Activated T-cell treated with anti-CD3 and anti-CD28 coated beads, Interleukin-2, amount 50 U/mL, for 72 hours (primary cell): ENCODE measurements around the gene ZNF524. TPM values are rescaled to one million over a fixed set of nuclear protein-coding genes. Genes with fewer than 3 reads are reported as not detected.

ENCODE experiments used
- ATAC-seq, 2 donors: fragments of 150-1000 bp; cut with Tn5 transposase; replicated peaks in 1 of 2; 2 replicates each; pipeline ENCODE4 v1.10.0; 2021; ENCODE audit warnings: moderate library complexity in 2 of 2, mild to moderate bottlenecking in 1 of 2
- DNase-seq, 2 donors: peaks; one replicate each; pipeline ENCODE4 v3.0.0; 2021 to 2022; ENCODE audit warnings: mixed read lengths in 1 of 2
- H3K27ac Mint-ChIP-seq: one replicate; pipeline ENCODE4 v1.8.0; 2022; ENCODE audit warnings: mild to moderate bottlenecking, moderate library complexity, mixed read lengths
- H3K27me3 Mint-ChIP-seq: one replicate; pipeline ENCODE4 v1.8.0; 2022; ENCODE audit warnings: low read depth, mixed read lengths
- H3K36me3 Mint-ChIP-seq, 2 donors: one replicate each; pipeline ENCODE4 v1.8.0; 2022; ENCODE audit warnings: mixed read lengths in 2 of 2, mild to moderate bottlenecking in 1 of 2; ENCODE audit not compliant: insufficient read depth in 2 of 2
- H3K4me1 Mint-ChIP-seq: one replicate; pipeline ENCODE4 v1.8.0; 2022; ENCODE audit warnings: low read depth, mixed read lengths
- H3K4me3 Mint-ChIP-seq, 2 donors: one replicate each; pipeline ENCODE4 v1.8.0; 2022; ENCODE audit warnings: mild to moderate bottlenecking in 2 of 2, mixed read lengths in 2 of 2, moderate library complexity in 2 of 2
- H3K9me3 Mint-ChIP-seq, 2 donors: one replicate each; pipeline ENCODE4 v1.8.0; 2022; ENCODE audit warnings: mixed read lengths in 2 of 2
- total RNA-seq, 2 donors: library from RNA; stranded (reverse); gene quantifications; one replicate each; pipeline ENCODE4 v1.2.3, GENCODE V29; 2022

Gene ZNF524
- total RNA-seq, 2 donors from 2014 or later: 26.2 to 32.3 TPM

DNA sequence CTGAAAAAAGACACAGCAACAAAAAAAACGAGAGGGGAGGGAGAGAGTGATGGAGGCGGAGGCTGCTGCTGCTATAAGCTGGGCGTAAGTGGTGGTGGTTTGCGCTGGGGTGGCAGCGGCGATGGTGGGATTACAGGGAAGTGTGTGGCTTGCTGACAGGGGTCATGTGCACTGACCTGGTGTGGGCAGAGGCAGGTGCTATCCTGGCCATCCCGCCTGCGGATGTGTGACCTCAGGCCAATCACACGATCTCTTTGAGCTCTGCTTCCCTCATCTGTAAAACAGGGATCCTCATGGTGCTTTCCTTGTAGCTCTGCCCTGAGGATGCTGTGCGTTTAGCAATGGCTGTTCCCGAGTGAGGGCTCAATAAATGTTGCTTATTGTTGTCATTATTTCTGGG lies 37.4 kb downstream of the ZNF524 start:
- peak overlapping the region; percentile 58 for H3K27ac Mint-ChIP-seq
- ATAC-seq (no peak), DNase-seq (no peak)
- H3K9me3 Mint-ChIP-seq: peaks cover 0 to 2% of the 10 kb centered on the region in 2 donors
- peaks cover 14 to 18% of the 10 kb centered on the region in 2 donors for H3K36me3 Mint-ChIP-seq
- H3K27me3 Mint-ChIP-seq: no peaks in the 10 kb centered on the region
- peak overlapping the region; percentile 37 to 95 for H3K4me3 Mint-ChIP-seq
- H3K4me1 Mint-ChIP-seq: peaks cover 72% of the 10 kb centered on the region

DNA sequence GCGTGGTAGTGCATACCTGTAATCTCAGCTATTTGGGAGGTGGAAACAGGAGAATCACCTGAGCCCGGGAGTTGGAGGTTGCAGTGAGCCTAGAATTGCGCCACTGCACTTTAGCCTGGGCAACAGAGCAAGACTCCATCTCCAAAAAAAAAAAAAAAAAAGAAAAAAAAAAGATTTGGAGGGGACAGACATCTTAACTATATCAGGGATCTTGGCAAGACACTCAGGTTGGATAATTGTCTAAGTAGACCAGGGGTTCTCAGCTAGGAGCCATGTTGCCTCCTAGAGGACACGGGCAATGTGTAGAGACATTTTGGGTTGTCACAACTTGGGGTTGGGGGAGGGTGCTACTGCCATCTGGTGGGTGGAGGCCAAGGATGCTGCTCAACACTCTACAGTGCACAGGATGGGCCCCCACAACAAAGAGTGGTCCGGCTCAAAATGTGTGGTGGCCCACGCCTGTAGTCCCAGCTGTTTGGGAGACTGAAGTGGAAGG lies 38.8 kb downstream of the ZNF524 start:
- Mint-ChIP-seq H3K4me1 (peaks cover 75% of the 10 kb centered on the region), H3K27ac (peak overlapping the region; percentile 43), H3K9me3 (peaks cover 0 to 2% of the 10 kb centered on the region in 2 donors), H3K27me3 (no peaks in the 10 kb centered on the region), H3K36me3 (peaks cover 17 to 22% of the 10 kb centered on the region in 2 donors), H3K4me3 (peak overlapping the region; percentile 38 to 68)
- ATAC-seq: no peak
- DNase-seq: peak; percentile 67 to 77

DNA sequence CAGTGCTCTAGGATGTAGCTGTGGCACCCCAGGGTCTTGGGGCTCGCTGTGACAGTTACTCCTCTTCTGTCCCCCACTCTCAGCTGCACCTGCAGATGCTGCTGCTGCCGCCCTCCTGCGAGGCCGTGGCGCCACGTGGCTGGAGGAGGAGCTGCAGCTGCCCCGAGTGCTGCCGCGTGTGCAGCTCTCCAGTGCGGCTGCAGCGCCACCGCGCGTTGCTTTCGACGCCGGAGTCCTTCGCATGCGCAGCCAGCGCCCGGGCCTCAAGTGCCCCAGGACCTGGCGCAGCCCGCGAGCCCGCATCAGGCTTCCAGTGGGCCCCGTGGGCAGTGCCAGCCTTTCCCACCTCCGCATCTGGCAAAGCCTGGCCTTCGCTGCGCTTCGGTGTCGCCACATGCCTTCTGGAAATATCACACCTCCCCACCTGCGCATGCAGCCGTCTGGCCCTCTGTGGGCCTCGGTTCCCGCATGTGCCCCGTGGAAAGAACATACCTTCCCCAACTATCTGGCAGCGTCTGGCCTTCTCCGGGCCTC lies 40.0 kb downstream of the ZNF524 start:
- peak; percentile 77 to 88 for DNase-seq
- H3K36me3 Mint-ChIP-seq: peaks cover 12 to 17% of the 10 kb centered on the region in 2 donors
- peaks cover 76% of the 10 kb centered on the region for H3K4me1 Mint-ChIP-seq

DNA sequence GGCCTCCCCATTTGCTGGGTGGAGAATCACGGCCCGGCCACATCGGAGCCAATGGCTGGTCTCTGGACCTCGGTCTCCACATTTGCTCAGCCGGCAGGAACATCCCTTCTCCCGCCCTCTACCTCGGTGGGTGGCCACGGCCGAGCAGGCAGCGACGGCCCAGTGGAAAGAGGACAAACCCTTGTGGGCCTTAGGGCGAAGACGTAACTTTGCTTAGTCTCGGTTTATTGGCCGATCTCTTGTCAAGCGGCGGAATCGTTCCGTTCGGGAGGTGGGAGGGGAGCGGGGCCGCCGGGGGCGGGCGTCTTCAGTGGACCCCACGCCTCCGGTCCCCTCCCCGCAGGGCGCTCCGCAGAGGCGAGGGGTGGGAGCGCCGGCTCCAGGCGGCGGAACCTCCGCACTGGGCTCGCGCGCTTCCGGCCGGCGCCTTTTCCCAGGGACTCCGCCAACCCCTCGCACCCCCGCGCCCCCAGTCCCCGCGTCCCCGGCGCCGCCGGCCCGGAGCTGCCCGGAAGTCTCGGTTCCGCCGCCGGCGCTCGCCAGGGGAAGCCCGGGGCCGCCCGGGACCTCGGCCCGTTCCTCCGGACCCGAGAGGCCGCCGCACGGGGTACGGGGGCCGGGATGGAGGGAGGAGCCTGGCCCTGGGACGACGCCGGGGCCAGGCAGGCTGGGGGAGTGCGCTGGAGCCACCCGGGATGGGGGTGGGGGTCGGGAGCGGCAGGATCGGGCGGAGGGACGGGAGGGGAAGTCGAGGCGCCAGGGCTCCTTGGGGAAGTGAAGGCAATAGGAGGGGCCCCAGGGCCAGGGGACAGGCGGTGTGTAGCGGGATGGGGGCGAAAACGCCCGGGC lies 40.7 kb downstream of the ZNF524 start, which contains the start of gene ZNF580:
TSS of gene ZNF580 (plus strand) at position 426 of the 849 bp plus-strand sequence. CDS start 1,507 bp downstream, outside the sequence.
- H3K4me1 Mint-ChIP-seq: peaks cover 76% of the 10 kb centered on the region
- peak; percentile 72 to 78 for DNase-seq
- no peaks in the 10 kb centered on the region for H3K27me3 Mint-ChIP-seq
- peaks cover 7 to 18% of the 10 kb centered on the region in 2 donors for H3K36me3 Mint-ChIP-seq
- ATAC-seq: peak; percentile 44 to 59
- H3K9me3 Mint-ChIP-seq: peaks cover 0 to 2% of the 10 kb centered on the region in 2 donors
- H3K27ac Mint-ChIP-seq: peak within 1 kb of the TSS; percentile 82
- peak within 1 kb of the TSS; percentile 89 to 96 for H3K4me3 Mint-ChIP-seq

More for the DNA sequence above, 40.0 kb downstream of the ZNF524 start:
- Mint-ChIP-seq H3K27ac (peak overlapping the region; percentile 31), H3K9me3 (peaks cover 0 to 2% of the 10 kb centered on the region in 2 donors), H3K27me3 (no peaks in the 10 kb centered on the region), H3K4me3 (peak overlapping the region; percentile 76 to 79)
- ATAC-seq: peak; percentile 37 to 52

DNA sequence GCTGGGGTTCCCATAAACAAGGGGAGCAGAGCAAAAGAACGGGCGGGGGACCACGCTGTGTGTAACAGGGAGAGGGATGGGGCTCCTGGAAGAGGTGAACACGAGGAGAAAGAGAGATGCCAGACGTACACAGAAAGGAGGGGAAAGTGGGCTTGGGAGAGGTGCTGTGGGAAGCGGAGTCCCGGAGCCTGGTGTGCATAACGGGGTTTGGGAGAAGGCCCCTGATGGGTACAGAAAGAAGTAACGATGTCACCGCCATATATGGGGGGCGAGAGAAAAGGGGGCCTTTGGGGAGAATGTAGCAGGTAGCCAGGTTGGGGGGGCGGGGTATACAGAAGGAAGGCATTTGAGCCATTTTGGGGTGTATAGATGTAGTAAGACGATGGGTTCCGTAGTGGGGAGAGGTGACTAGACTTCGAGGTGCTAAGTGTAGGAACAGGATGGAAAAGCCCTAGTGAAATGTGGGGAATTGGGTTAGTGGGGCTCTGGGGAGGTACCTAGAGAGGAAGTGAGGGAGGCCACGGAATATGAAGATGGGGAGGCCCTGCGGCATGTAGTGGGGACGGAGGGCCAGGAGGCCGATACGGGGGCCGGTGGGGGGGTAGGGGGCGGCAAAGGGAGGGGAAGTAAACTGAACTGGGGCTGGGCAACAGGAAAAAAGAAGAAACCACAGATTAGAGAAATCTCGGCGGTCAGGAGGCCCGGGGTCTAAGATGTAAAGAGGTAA lies 41.5 kb downstream of the ZNF524 start:
- H3K4me1 Mint-ChIP-seq: peaks cover 74% of the 10 kb centered on the region
- peaks cover 7 to 20% of the 10 kb centered on the region in 2 donors for H3K36me3 Mint-ChIP-seq
- peaks cover 0 to 2% of the 10 kb centered on the region in 2 donors for H3K9me3 Mint-ChIP-seq
- ATAC-seq (no peak), DNase-seq (peak in 1 of 2 donors; percentile 25)
- H3K27ac Mint-ChIP-seq: peak overlapping the region; percentile 82
- peak overlapping the region; percentile 89 to 96 for H3K4me3 Mint-ChIP-seq
- H3K27me3 Mint-ChIP-seq: no peaks in the 10 kb centered on the region

DNA sequence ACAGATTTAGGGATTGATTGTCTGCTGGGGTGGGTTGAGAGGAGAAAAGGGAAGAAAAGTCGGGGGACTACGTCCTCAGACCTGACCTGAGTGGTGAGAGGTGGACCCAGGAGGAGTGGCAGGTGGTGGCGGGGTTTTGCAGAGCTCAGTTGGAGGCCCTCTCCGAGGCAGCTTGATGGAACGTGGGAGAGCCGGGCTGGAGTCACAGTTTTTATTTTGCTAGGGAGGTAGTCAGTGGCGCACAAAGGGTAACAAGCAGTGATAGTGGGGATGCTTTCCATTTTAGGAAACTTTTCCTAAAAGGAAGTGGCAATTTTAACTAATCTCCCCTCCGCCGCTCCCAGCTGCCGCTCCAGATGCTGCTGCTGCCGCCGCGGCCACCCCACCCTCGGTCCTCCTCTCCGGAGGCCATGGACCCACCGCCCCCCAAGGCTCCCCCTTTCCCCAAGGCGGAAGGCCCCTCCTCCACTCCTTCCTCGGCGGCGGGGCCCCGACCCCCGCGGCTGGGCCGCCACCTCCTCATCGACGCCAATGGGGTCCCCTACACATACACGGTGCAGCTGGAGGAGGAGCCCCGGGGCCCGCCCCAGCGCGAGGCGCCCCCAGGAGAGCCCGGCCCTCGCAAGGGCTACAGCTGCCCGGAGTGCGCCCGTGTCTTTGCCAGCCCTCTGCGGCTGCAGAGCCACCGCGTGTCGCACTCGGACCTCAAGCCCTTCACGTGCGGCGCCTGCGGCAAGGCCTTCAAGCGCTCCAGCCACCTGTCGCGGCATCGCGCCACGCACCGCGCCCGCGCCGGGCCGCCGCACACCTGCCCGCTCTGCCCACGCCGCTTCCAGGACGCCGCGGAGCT lies 42.3 kb downstream of the ZNF524 start:
- peak in 1 of 2 donors; percentile 10 for ATAC-seq

DNA sequence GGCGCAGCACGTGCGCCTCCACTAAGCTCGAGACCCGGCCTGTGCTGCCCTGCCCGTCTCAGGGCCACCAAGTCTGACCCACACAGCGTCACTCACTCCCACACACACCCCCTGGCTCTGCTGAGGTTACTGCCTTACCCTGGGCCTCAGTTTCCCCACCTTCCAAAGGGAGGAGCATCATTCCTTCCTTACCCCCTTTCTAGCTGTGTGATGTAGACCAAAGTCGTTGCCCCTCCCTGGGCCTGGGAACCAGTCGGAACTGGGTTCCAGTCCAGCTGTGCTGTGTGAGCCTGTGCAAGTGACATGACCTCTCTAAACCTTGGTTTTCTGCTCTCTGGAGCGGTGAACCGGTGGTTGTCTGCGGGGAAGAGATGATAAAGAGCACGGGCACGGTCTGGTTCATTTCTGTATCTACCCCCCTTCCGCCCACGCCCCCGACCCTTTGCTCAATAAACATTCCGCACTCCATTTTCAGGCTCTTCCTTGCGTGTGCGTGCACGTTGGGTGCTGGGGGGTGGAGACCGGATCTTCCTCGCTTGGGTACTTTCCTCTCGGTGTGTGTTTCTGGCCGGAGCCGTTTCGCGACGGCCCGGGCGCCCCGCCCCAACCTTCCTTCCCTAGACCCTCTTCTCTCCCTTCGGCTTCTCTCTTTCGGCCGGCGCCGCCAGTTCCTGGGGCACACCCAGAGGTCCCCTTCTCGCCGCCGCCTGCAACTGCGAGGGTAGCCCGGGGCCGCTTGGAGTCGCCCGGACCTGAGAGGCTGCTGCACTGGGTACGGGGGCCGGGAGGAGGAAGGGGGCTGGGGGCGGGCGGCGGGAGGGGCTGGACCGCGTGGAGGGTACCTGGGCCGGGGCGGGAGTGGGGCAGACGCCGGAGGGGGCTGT lies 43.2 kb downstream of the ZNF524 start, which contains the start of gene ZNF581:
TSS of gene ZNF581 (plus strand) at position 647 of the 884 bp plus-strand sequence. CDS start 923 bp downstream, outside the sequence.
- Mint-ChIP-seq H3K4me3 (peak within 1 kb of the TSS; percentile 89 to 96), H3K9me3 (peaks cover 0 to 2% of the 10 kb centered on the region in 2 donors), H3K4me1 (peaks cover 71% of the 10 kb centered on the region), H3K36me3 (peaks cover 7 to 19% of the 10 kb centered on the region in 2 donors), H3K27ac (peak within 1 kb of the TSS; percentile 90), H3K27me3 (no peaks in the 10 kb centered on the region)
- DNase-seq (peak; percentile 84 to 85), ATAC-seq (peak; percentile 56 to 64)

More for the DNA sequence above, 42.3 kb downstream of the ZNF524 start:
- Mint-ChIP-seq H3K27ac (peak overlapping the region; percentile 90), H3K4me3 (peak overlapping the region; percentile 89 to 96), H3K4me1 (peaks cover 74% of the 10 kb centered on the region), H3K9me3 (peaks cover 0 to 2% of the 10 kb centered on the region in 2 donors), H3K27me3 (no peaks in the 10 kb centered on the region), H3K36me3 (peaks cover 7 to 22% of the 10 kb centered on the region in 2 donors)
- peak in 1 of 2 donors; percentile 49 for DNase-seq

DNA sequence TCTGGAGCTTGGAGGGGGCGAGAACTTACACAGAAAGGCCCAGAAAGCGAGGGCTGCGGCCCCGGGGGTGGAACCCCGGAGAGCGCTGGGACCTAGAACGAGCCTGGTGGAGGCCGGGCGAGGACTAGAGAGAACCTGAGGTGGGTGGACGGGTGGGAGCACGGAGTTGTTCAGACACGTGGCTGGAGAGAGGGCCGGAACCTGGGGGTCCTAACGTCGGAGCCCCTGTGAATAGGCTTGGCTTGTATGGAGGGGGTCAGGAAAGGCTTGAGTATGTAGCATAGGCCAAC lies 43.7 kb downstream of the ZNF524 start:
- peaks cover 7 to 19% of the 10 kb centered on the region in 2 donors for H3K36me3 Mint-ChIP-seq
- DNase-seq (no peak), ATAC-seq (no peak)
- peaks cover 69% of the 10 kb centered on the region for H3K4me1 Mint-ChIP-seq
- peaks cover 0 to 2% of the 10 kb centered on the region in 2 donors for H3K9me3 Mint-ChIP-seq
- H3K4me3 Mint-ChIP-seq: peak overlapping the region; percentile 89 to 96
- H3K27ac Mint-ChIP-seq: peak overlapping the region; percentile 88
- no peaks in the 10 kb centered on the region for H3K27me3 Mint-ChIP-seq

DNA sequence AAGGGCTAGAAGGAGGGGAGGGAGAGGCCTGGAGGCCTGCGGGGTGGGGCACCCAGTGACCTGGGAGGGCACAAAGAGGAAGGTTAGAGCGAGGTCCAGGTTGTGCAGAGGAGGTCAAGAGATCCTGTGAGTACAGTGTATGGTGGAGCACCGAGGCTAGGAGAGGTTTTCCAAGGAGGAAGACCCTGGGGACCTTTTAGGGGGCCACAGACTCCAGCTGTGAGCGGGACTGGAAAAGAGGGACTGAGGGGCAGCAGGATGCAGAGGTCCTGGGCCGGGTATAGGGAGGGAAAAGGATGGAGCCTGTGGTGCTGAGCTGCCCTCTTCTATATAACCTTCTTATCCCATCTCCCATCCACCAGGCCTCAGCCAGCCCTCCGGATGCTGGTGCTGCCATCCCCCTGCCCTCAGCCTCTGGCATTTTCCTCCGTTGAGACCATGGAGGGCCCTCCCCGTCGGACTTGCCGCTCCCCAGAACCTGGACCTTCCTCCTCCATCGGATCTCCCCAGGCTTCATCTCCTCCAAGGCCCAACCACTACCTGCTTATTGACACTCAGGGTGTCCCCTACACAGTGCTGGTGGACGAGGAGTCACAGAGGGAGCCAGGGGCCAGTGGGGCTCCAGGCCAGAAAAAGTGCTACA lies 44.2 kb downstream of the ZNF524 start:
- H3K4me1 Mint-ChIP-seq: peaks cover 69% of the 10 kb centered on the region
- ATAC-seq (no peak), DNase-seq (no peak)
- H3K27ac Mint-ChIP-seq: peak overlapping the region; percentile 88
- H3K36me3 Mint-ChIP-seq: peaks cover 5 to 16% of the 10 kb centered on the region in 2 donors
- no peaks in the 10 kb centered on the region for H3K9me3 Mint-ChIP-seq
- peak overlapping the region; percentile 89 to 96 for H3K4me3 Mint-ChIP-seq
- H3K27me3 Mint-ChIP-seq: no peaks in the 10 kb centered on the region

DNA sequence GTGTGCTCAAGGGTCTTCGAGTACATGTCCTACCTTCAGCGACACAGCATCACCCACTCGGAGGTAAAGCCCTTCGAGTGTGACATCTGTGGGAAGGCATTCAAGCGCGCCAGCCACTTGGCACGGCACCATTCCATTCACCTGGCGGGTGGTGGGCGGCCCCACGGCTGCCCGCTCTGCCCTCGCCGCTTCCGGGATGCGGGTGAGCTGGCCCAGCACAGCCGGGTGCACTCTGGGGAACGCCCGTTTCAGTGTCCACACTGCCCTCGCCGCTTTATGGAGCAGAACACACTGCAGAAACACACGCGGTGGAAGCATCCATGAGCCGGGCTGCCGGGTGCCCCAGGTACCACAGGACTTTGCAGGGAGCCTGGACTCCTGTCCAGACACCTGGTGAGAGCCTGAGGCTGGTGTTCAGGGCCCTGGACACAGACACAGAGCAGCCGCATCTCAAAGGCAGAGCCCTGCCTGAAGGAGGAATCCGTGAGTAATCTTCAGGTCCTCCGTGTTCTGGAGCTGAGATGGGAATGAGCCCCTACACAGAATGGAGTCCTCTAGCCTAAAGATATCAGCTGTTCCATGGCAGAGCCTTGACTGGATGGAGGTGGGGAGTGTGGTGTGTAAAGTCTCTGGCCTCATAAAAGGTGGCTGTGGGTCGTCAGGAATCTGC lies 44.9 kb downstream of the ZNF524 start:
- Mint-ChIP-seq H3K27me3 (no peaks in the 10 kb centered on the region), H3K4me3 (peak overlapping the region; percentile 89 to 96), H3K36me3 (peaks cover 5 to 20% of the 10 kb centered on the region in 2 donors), H3K9me3 (no peaks in the 10 kb centered on the region), H3K27ac (no peak overlapping the region), H3K4me1 (peaks cover 69% of the 10 kb centered on the region)
- no peak for DNase-seq
- ATAC-seq: no peak
